SK-N-SH treated with all-trans-retinoic acid at 6 μM for 48 hours (cell line): ENCODE data around the gene VAV3.

Experiments used
- RARB ChIP-seq: fragments of 250-450 bp; sonication (Bioruptor Pico); IDR thresholded peaks from 2 replicates; pipeline ENCODE4 v1.8.0; 2021; ENCODE audit warnings: mild to moderate bottlenecking, moderate library complexity
- ZNF70 ChIP-seq: fragments of 450-650 bp; formaldehyde crosslinking; IDR thresholded peaks from 2 replicates; pipeline ENCODE4 v1.5.0; 2020; ENCODE audit warnings: mild to moderate bottlenecking, moderate library complexity
- TF ChIP-seq, protein P1 (sequence below): fragments of 250-450 bp; sonication (Bioruptor Pico); IDR thresholded peaks from 2 replicates; pipeline ENCODE4 v1.8.0; 2021; ENCODE audit warnings: low read depth, mild to moderate bottlenecking, moderate library complexity, borderline replicate concordance
- TF ChIP-seq, protein P2 (sequence below): fragments of 250-450 bp; sonication (Bioruptor Pico); IDR thresholded peaks from 2 replicates; pipeline ENCODE4 v1.5.0; 2020; ENCODE audit warnings: mild to moderate bottlenecking, moderate library complexity
- TF ChIP-seq, protein P3 (sequence below): fragments of 250-450 bp; sonication (Bioruptor Pico); IDR thresholded peaks from 2 replicates; pipeline ENCODE4 v1.5.1; 2021; ENCODE audit warnings: mild to moderate bottlenecking, moderate library complexity

DNA sequence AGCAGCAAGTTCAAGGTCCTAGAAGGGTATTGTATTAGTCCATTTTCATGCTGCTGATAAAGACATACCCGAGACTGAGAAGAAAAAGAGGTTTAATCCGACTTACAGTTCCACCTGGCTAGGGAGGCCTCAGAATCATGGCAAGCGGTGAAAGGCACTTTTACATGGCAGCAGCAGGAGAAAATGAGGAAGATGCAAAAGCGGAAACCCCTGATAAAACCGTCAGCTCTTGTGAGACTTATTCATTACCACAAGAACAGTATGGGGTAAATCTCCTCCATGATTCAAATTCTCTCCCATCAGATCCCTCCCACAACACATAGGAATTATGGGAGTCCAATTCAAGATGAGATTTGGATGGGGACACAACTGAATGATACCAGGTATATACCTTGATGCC lies 414.6 kb downstream of the VAV3 start:
- TF ChIP-seq, protein P1, sequence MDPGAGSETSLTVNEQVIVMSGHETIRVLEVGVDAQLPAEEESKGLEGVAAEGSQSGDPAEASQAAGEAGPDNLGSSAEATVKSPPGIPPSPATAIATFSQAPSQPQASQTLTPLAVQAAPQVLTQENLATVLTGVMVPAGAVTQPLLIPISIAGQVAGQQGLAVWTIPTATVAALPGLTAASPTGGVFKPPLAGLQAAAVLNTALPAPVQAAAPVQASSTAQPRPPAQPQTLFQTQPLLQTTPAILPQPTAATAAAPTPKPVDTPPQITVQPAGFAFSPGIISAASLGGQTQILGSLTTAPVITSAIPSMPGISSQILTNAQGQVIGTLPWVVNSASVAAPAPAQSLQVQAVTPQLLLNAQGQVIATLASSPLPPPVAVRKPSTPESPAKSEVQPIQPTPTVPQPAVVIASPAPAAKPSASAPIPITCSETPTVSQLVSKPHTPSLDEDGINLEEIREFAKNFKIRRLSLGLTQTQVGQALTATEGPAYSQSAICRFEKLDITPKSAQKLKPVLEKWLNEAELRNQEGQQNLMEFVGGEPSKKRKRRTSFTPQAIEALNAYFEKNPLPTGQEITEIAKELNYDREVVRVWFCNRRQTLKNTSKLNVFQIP = no peak
- no peak for TF ChIP-seq RARB
- TF ChIP-seq, protein P2, sequence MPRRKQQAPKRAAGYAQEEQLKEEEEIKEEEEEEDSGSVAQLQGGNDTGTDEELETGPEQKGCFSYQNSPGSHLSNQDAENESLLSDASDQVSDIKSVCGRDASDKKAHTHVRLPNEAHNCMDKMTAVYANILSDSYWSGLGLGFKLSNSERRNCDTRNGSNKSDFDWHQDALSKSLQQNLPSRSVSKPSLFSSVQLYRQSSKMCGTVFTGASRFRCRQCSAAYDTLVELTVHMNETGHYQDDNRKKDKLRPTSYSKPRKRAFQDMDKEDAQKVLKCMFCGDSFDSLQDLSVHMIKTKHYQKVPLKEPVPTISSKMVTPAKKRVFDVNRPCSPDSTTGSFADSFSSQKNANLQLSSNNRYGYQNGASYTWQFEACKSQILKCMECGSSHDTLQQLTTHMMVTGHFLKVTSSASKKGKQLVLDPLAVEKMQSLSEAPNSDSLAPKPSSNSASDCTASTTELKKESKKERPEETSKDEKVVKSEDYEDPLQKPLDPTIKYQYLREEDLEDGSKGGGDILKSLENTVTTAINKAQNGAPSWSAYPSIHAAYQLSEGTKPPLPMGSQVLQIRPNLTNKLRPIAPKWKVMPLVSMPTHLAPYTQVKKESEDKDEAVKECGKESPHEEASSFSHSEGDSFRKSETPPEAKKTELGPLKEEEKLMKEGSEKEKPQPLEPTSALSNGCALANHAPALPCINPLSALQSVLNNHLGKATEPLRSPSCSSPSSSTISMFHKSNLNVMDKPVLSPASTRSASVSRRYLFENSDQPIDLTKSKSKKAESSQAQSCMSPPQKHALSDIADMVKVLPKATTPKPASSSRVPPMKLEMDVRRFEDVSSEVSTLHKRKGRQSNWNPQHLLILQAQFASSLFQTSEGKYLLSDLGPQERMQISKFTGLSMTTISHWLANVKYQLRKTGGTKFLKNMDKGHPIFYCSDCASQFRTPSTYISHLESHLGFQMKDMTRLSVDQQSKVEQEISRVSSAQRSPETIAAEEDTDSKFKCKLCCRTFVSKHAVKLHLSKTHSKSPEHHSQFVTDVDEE (CRISPR knock-in tag) = no peak
- TF ChIP-seq, protein P3, sequence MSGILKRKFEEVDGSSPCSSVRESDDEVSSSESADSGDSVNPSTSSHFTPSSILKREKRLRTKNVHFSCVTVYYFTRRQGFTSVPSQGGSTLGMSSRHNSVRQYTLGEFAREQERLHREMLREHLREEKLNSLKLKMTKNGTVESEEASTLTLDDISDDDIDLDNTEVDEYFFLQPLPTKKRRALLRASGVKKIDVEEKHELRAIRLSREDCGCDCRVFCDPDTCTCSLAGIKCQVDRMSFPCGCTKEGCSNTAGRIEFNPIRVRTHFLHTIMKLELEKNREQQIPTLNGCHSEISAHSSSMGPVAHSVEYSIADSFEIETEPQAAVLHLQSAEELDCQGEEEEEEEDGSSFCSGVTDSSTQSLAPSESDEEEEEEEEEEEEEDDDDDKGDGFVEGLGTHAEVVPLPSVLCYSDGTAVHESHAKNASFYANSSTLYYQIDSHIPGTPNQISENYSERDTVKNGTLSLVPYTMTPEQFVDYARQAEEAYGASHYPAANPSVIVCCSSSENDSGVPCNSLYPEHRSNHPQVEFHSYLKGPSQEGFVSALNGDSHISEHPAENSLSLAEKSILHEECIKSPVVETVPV = no peak
- no peak for TF ChIP-seq ZNF70
